Gastrocnemius medialis (tissue), 4 donors: Measurements from ENCODE around the gene ZNF761.
"Not testable (repeated sequence)": the region's sequence is repeated elsewhere in the genome, so short reads cannot be mapped to it uniquely, and the experiment has no call there.

Source experiments
- CTCF ChIP-seq, 5 experiments: fragments of 450-650 bp in 3 of 5; fragments of 200-600 bp in 2 of 5; sonication (generic) in 2 of 5; IDR thresholded peaks in 4 of 5; conservative IDR thresholded peaks in 1 of 5; 1 replicate in 4 of 5; 2 replicates in 1 of 5; pipeline ENCODE4 v1.5.1; 2016 to 2019; ENCODE audit warnings: antibody characterized with exemption in 5 of 5, mild to moderate bottlenecking in 3 of 5, moderate library complexity in 3 of 5
- POLR2A ChIP-seq, 2 donors: fragments of 450-650 bp; IDR thresholded peaks; one replicate each; pipeline ENCODE4 v1.6.1; 2017; ENCODE audit warnings: antibody characterized with exemption in 2 of 2, mild to moderate bottlenecking in 2 of 2, moderate library complexity in 2 of 2

- not testable (repeated sequence) for TF ChIP-seq CTCF (IDR thresholded peaks at IDR 0.05 in 4 of 5, conservative IDR thresholded peaks at IDR 0.05 in 1 of 5); POLR2A (IDR thresholded peaks at IDR 0.05)
These were observed 72.5 kb downstream of the ZNF761 start for GRCh38 chr19:53504365-53504703.
